HEK293T (cell line): ENCODE results near the gene ITGB6.
"Not testable (repeated sequence)": the region's sequence is repeated elsewhere in the genome, so short reads cannot be mapped to it uniquely, and the experiment has no call there.

ENCODE experiments used
- ARNT ChIP-seq: fragments of 450-650 bp; IDR thresholded peaks from 2 replicates; pipeline ENCODE4 v1.6.1; 2017; ENCODE audit warnings: mild to moderate bottlenecking
- BHLHE40 ChIP-seq: fragments of 450-650 bp; IDR thresholded peaks from 2 replicates; pipeline ENCODE4 v1.6.1; 2016; ENCODE audit warnings: mild to moderate bottlenecking, moderate library complexity, borderline replicate concordance
- ELF4 ChIP-seq: fragments of 450-650 bp; IDR thresholded peaks from 2 replicates; pipeline ENCODE4 v1.6.1; 2017; ENCODE audit warnings: antibody characterized with exemption
- FOXM1 ChIP-seq: fragments of 450-650 bp; IDR thresholded peaks from 2 replicates; pipeline ENCODE4 v1.6.1; 2017; ENCODE audit warnings: mild to moderate bottlenecking, borderline replicate concordance
- HDGF ChIP-seq: fragments of 450-650 bp; IDR thresholded peaks from 2 replicates; pipeline ENCODE4 v1.6.1; 2017; ENCODE audit warnings: antibody characterized with exemption, borderline replicate concordance
- PKNOX1 ChIP-seq: fragments of 450-650 bp; IDR thresholded peaks from 2 replicates; pipeline ENCODE4 v1.6.1; 2016
- SP1 ChIP-seq: fragments of 450-650 bp; IDR thresholded peaks from 2 replicates; pipeline ENCODE4 v1.6.1; 2017

- not testable (repeated sequence) for TF ChIP-seq BHLHE40, PKNOX1, HDGF, ARNT, ELF4, FOXM1, SP1
These were observed 85.4 kb downstream of the ITGB6 start for GRCh38 chr2:160114721-160115120.
